ENCODE results near the gene LMBR1.
"Not testable (repeated sequence)": the region's sequence is repeated elsewhere in the genome, so short reads cannot be mapped to it uniquely, and the experiment has no call there.

LMBR1 gene

DNA sequence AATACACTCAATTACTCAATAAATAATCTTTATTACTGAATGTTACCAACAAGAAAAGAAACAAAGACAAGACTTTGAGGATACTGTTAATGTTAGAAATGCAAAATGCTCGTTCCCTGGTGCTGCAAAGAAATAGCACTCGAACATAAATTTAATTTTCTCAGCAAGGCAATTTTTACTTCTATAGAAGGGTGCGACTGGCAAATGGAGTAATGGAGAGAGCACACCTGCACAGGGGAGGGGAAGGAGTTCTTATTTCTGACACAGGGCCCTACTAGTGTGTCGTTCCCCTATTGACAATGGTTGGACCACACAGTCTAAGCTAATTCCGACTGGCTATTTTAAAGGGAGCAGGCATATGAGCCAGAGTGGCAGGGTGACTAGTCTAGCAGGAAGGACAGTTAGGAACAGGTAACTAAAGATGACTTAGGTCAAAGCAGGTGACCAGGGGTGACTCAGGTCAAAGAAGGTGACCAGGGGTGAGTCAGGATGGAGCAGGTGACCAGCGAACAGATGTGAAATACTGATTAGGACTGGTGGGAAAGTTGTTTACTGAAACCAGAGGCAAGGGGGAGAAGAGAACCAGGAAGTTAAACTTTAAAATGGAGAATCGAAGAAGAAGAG is 133.3 kb downstream of the LMBR1 start:
- DNase-seq (ENCODE audit: low read depth in 2 of 2), result no peak

DNA sequence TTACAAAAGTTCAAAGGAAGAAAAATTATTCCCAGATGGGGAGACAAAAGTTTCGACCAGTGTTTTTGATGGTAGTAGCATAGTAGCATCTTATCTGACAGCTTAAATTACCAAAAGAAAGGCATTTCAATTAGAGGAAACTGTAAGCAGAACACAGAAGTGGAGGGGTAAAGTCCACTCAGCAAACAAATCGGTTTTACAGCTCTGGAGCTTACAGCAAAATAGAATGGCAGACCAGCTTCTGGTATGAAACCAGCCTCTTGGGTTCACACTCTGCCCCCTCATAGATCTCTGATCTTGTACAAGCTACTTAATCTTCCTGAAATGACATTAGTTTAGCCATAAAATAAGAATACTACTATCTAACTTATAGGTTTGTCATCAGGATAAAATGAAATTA is 133.8 kb downstream of the LMBR1 start:
- no peak for DNase-seq (ENCODE audit: low read depth in 2 of 2)

DNA sequence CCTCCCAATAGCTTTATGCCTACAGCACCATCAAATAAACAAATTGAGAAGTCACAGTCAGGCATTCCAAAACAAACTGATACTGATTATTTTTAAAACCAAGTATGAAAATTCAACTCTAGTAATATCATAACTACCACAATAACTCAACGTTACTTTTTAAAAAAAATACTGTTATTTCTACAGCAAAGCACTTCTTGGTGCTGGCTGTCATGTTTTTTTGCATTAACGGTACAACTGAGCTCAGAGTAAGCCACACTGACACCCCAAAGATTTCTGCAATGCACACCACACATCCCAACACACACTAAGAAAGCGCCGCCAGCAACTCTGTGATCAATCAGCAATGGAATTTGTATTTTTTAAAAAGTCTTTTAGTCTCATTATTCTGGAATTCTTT is 138.8 kb downstream of the LMBR1 start:
- no peak for DNase-seq (ENCODE audit: low read depth in 2 of 2)

DNA sequence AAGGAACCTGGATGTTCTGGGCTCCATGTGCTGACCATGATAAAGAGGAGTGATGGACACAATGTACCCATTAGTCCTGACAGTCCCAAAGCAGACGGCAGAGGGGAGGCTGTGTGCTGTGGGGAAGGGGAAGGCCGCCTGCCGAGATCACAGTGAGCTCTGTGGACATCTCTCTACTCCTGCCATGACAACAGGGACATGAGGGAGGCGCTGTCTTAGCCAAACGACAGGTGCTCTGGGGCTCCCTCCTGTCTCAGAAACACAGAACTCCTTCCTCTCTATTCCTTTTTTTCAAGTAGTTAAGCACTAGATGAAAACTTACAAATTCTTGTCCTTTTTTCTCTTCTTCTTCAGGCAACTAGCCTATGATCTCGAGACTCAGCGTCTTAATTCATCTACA is 139.4 kb downstream of the LMBR1 start:
- no peak for DNase-seq (ENCODE audit: low read depth in 2 of 2)

DNA sequence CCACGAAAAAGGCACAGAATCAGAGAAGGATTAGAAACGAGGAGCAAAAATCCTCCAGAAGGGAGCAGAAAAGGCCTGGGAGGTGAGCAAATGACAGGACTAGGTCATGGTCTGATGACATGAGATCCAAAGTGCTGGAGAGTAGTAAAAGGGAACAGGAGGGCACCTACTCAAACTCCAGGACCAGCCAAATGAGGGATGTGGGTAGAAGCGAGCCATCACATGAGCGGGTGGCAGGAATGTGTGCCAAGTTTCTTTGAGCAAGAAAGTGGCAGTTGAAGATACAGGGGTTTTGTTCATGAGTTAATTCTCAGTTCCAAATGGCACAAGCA is 139.8 kb downstream of the LMBR1 start:
- DNase-seq (ENCODE audit: low read depth in 2 of 2), result no peak

DNA sequence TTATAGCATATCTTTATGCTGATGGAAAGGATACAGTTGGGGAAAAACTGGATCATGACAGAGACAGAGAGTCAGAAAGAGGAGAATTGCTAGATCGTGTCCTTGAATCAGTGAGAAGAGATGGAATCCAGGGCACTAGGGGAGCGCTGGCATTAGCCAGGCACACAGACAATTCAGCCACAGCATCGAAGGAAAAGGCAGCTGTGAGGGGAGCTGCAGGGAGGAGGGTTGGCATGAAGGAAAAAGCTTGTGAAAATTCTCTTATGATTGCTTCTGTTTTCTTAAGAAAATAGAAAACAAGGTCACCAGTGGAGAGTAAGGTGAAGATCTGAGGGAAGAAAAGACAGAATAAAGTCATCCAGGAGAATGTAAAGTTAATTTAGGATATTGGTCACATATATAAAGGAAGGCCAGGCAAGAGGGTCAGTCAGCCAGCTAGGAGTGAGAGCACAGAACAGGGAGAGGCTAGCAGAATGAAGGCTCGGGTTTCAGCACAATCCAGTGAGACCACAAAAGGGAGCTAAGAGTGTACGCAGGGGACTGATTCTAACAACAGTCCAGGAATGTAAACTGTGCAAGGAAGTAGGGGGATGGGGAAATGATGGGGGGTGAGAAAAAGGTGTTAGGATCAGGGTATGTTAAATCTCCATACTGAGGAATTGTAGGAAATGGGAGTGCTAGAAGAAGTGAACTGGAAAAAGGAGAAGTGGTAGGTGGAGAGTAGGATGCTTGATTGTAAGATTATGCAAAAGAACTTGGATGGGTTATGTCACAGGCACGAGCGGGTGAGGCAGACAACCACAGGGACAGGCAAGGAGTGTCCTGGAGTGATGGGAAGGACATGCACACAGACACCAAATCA is 140.4 kb downstream of the LMBR1 start:
- DNase-seq (ENCODE audit: low read depth in 2 of 2), result no peak

DNA sequence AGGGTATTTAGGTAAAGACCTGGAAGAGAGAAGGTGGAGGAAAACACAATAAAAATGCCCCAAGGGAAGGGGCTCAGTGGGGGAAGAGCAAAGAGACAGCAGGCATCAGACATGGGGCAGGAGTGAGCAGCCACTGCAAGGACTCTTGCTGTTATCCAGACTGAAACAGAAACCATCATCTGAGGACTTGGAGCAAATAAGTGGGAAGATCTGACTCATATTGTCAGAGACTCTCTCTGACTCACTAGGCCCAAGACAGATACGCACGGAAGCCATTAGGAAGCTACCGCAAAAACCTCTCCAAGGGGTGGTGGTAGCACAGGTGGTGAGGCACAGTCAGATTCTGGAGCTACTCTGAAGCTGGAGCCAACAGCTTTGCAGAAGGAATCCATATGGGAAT is 141.7 kb downstream of the LMBR1 start:
- DNase-seq (ENCODE audit: low read depth in 2 of 2), result peak; percentile 1 to 13

DNA sequence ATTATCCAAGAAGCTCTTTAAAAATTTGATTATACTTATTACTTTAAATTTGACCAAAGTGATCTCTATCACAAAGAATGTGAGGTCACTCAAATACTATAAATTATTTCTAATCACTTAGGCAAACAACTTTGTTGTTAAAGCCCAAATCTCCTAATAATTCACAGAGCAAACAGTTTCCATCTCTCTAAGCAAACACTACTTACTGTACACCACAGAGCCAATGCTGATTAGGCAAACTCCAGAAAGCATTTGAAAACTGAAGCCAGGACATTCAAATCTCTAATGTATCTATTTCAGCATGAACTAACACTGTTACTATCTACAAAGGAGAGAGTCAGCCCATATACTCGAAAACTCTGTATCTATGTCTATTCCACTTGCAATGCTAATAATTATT is 145.3 kb downstream of the LMBR1 start:
- DNase-seq (ENCODE audit: low read depth in 2 of 2), result no peak

DNA sequence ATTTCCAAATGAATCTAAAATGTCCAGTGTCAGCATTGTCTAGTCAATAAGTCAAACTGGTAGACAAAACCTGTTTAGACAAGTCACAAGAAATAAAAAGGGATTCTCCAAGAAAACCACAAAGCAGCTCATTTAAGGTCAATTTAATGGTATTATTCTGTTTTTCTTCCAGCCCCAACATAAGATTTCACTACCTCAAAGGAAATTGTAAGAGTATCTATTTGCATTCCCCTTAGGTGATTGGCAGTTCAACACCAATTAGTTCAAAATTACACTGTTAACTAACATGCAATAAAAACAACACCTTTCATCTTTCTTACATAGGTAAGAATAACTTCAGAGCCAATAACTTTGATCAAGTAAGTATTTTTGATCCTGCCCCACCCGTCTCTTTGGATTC is 146.1 kb downstream of the LMBR1 start:
- no peak for DNase-seq (ENCODE audit: low read depth in 2 of 2)

DNA sequence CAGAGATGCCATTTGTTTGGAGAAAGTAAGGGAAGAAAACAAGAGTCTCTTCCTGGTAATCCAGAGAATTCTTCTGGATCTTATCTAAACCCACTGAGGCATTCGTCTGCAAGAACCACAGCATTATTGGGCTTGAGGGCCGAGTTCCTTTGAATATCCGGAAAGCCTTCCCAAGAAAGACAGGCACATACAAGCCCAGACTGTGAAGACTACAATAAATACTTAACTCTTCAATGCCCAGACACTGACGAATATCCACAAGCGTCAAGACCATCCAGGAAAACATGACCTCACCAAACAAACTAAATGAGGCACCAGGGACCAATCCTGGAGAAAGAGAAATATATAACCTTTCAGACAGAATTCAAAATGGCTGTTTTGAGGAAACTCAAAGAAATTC is 153.4 kb downstream of the LMBR1 start:
- no peak for DNase-seq (ENCODE audit: low read depth in 2 of 2)

DNA sequence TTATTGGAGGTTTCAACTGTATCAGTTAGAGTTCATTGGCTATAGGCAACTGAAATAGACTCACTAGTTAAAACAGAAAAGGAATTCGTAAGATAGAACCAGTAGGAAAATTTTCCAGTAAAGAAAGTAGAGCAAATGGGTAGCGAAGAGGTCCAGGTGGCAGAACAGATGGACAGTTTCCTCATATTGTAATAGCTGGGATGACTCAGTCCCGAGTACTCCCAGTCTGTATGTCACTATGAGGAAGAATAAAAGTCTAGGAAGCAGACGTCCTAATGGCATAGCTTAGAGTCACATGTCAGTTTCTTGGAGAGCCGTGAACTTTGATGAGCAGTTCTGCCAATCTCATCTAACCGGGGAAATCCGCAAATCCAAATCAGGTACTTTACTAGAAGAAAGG is 157.1 kb downstream of the LMBR1 start:
- DNase-seq (ENCODE audit: low read depth in 2 of 2), result no peak

DNA sequence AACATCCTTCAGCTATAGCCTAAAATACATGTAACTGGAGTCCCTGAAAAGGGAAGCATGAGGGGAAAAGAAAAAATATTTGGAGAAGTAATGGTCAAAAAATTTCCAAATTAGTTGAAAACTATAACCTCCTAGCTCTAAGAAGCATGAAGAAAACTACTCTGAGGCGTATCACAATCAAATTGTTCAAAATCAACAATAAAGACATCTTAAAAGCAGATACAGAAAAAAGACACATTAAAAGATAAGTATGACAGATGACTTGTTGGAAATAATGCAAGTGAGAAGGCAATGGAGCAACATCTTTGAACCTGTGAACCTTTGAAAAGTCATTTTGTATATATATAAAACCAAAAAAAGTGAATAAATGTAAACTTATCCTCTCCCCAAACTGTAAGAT is 159.3 kb downstream of the LMBR1 start:
- no peak for DNase-seq (ENCODE audit: low read depth in 2 of 2)

DNA sequence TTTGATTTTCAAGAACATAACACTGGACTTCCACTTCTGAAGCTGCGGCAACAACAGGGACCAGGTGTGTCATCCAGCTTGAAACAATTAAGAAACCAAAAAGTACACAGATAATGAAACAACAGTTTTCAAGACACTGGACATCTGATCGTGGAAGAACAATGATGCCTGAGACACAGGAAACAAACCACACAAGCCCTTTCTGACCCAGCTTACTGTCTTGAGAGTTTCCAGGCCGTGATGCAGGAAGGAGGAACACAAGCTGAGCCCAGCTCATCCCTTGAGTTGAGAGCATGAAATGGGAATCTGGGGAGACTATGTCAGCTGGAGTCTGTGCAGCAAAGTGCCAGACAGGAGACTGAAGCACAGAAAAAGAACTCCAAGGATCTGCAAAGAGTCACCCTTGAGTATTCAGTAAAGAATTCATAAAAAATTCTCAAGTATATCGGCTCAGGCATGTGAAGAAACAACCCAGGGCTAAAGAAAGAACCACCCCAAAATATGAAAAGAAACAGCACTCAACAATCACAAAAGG is 160.8 kb downstream of the LMBR1 start:
- no peak for DNase-seq (ENCODE audit: low read depth in 2 of 2)

DNA sequence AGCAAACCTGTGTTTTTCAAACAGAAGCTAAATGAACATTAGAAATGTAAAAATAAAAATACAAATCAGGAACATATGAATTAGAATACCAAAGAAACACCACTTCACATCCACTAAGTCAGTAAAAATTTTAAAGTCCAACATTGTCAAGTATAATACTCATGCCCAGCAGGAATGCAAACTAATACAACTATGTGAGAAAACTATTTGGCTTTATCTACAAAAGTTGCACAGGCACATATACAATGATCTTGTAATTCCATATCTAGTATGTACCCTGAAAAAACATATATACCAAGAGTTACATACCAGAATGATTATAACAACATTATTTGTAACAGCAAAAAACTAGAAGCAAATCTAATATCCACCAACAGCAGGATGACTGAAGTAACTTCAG is 161.3 kb downstream of the LMBR1 start:
- no peak for DNase-seq (ENCODE audit: low read depth in 2 of 2)

DNA sequence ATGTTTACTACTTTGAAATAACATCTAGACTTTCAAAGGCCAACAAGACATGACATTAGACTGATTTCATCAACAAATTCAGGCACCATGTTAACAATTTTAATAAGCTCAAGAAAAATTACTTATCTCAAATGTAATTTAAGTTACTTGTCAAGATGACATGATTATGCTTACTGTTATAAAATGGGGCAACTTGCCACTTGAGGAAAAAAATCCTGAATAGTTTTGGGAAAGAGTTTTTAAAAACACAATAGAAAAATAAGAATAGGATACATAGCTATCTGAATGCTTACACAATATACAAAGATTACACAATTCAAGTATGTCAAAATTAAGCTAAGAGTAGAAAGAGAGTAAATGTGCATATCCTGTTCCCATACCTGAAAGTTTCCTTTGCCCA is 167.0 kb downstream of the LMBR1 start:
- no peak for DNase-seq (ENCODE audit: low read depth in 2 of 2)

DNA sequence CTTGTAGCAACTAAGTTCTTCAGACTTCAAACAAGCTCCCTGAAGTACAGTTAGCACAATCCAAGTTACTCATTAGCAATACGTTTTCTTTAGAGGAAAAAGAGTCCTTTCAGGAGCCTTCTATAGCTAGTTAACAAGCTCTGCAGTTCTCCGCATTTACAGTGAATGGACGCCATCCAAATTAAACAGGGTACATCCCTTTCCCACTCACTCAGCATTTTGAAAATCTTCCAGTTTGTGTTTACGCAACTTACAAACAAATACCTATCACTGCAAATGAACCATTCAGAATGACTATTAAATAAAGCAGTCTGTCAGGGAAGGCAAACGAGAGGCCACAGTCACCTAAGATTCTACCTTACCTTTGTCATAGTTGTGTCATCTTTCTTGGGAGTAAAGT is 167.9 kb downstream of the LMBR1 start:
- no peak for DNase-seq (ENCODE audit: low read depth in 2 of 2)

DNA sequence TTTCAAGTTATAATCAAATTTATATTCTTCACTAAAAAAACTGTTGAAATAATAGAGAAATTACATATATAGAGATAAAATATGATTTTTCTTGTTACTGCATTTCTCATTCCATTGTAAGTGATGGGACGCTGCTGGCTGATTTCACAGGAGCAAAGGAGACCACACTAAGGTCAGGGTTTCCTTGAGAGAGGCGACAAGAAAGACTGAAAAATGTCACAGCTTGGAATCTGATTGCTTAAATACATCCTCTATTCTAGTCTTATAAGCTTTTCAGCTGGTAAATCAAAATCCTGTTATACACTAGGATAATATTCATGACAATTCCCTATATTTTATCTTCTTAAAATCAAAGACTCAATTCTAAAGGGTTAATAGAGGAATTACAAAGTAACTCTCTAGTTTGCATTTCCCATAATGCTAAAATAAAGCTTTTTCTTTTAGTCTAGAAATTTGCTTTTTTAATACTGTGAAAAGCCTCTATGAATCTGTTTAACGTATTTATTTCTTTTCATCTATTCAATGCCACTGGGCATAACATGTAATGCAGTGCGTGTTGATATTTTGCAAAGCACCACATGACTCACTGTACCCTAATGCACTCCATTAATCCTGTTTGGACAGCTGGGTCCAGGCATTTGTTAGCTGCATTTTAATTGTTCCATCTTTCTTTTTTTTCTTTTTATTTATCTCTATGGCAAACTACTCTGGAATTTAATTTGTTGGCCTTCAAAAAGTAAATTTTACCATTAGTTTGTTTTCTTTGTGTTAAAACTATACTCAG is 170.7 kb downstream of the LMBR1 start:
- DNase-seq (ENCODE audit: low read depth in 2 of 2), result no peak

DNA sequence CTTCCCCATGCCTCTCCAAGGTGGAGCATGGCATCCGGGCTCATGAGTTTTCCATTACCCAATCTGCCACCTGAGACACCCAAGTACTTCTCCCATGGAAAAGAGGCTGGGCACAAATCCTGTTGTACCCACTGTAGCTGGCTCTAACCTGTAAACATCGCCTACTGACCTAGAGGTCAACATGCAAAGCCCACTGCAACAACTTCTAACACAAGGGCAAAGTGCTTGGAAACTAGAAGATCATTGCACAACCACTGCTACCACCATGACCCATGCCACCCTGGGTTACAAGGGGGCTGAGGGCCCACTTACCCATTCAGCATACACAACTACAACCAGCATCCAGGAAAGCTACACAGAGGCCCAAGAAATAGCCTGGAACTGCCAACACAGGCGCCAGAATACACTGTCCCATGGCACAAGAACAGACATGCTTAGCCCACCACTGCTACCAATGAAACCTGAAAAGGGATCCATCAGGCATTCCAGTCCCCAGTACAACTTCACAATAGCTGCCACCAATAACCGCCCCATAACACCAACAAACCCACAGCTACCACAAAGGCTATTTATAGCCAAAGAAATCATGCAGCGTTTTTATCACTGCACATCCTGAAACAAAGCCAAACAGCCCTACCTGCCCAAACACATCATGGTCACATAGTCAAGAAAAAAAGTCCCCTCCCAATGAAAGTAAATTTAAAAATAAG is 189.1 kb downstream of the LMBR1 start:
- DNase-seq (ENCODE audit: low read depth in 2 of 2), result no peak

DNA sequence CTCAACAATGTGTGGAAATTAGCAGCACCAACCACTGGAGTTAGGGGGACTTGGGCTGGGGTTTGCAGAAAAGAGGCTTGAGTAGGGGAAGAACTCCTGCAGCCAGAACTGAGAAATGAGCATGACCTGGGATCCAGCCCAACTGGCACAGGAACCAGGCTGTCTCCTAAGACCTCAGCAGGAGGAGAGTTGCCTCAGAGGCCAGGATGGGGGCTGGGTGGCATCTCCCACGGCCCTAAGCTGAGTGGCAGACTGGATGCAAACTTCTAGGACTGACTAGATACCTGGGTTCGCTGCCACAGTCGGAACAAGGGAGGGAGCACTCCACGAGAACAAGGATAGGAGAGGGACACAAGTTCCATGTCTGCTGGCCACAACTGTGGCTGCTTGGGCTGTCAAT is 189.8 kb downstream of the LMBR1 start:
- no peak for DNase-seq (ENCODE audit: low read depth in 2 of 2)

DNA sequence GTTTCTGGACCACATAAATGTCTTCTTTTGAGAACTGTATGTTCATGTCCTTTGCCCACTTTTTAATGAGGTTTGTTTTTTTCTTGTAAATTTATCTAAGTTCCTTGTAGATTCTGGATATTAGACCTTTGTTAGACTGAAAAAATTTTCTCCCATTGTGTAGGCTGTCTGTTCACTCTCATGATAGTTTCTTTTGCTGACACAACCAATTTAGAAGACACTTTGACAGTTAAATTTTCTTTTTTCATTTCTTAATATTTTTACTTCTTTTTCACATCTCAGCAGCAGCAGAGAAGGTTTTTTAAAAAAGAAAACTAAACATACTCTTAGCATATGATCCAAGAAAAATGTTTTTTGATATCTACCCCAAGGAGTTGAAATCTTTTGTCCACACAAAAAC is 190.6 kb downstream of the LMBR1 start:
- DNase-seq (ENCODE audit: low read depth in 2 of 2), result no peak

DNA sequence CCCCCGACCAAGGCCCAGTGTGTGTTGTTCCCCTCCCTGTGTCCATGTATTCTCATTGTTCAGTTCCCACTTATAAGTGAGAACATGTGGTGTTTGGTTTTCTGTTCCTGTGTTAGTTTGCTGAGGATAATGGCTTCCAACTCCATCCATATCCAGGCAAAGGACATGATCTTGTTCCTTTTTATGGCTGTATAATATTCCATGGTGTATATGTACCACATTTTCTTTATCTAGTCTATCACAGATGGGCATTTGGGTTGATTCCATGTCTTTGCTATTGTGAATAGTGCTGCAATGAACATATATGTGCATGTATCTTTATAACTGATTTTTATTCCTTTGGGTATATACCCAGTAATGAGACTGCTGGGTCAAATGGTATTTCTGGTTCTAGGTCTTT is 191.2 kb downstream of the LMBR1 start:
- not testable (repeated sequence) for DNase-seq (ENCODE audit: low read depth in 2 of 2)

DNA sequence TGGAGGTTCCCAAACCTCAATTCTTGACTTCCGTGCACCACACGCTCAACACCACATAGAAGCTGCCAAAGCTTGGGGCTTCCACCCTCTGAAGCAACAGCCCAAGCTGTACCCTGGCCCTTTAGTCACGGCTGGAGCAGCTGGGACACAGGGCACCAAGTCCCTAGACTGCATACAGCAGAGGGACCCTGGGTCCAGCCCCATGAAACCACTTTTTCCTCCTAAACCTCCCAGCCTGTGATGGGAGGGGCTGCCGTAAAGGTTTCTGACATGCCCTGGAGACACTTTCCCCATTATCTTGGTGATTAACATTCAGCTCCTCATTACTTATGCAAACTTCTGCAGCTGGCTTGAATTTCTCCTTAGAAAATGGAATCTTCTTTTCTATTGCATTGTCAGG is 194.5 kb downstream of the LMBR1 start:
- not testable (repeated sequence) for DNase-seq (ENCODE audit: low read depth in 2 of 2)
